Calu3 (cell line): Measurements from ENCODE around the gene EYA4. TPM values are rescaled to one million over a fixed set of nuclear protein-coding genes. Genes with fewer than 3 reads are reported as not detected.
A peak's percentile ranks its signal among the peaks of the same experiment; 100 is the strongest.

Experiments used
- BruUV-seq: library from RNA; stranded (reverse); fragments of 400-500 nt; replicated peaks from 2 replicates; lab custom pipeline; 2021; lab: Mats Ljungman, UMichigan
- CTCF ChIA-PET: fragments of 300-600 bp; sonication (Branson Sonifier 250); formaldehyde crosslinking; loops from one replicate; lab custom pipeline; 2022; ENCODE audit warnings: antibody characterized with exemption; lab: Charles Lee
- DNase-seq: peaks from one replicate; pipeline ENCODE4 v3.0.0; 2022
- H3K27ac Mint-ChIP-seq: one replicate; pipeline ENCODE4 v1.8.0; 2022; ENCODE audit warnings: mixed read lengths; ENCODE audit not compliant: unreplicated experiment
- H3K27me3 Mint-ChIP-seq: one replicate; pipeline ENCODE4 v1.8.0; 2022; ENCODE audit warnings: mixed read lengths; ENCODE audit not compliant: unreplicated experiment
- H3K36me3 Mint-ChIP-seq: one replicate; pipeline ENCODE4 v1.8.0; 2022; ENCODE audit warnings: mild to moderate bottlenecking, moderate library complexity, mixed read lengths; ENCODE audit not compliant: insufficient read depth, unreplicated experiment
- H3K4me1 Mint-ChIP-seq: one replicate; pipeline ENCODE4 v1.8.0; 2022; ENCODE audit warnings: mild to moderate bottlenecking, low read depth, mixed read lengths; ENCODE audit not compliant: unreplicated experiment
- H3K4me3 Mint-ChIP-seq: one replicate; pipeline ENCODE4 v1.8.0; 2022; ENCODE audit warnings: mild to moderate bottlenecking, low read depth, moderate library complexity, mixed read lengths; ENCODE audit not compliant: unreplicated experiment
- H3K9me3 Mint-ChIP-seq: one replicate; pipeline ENCODE4 v1.8.0; 2022; ENCODE audit warnings: low read depth, mixed read lengths; ENCODE audit not compliant: unreplicated experiment
- intact Hi-C: fragments of 100-400 bp; cut with micrococcal nuclease; formaldehyde crosslinking; loops from one replicate; pipeline ENCODE4 v1.10.0; 2022; ENCODE audit not compliant: unreplicated experiment
- total RNA-seq: library from RNA; stranded (reverse); gene quantifications from 2 replicates; pipeline ENCODE4 v1.2.3, GENCODE V29; 2022
- TF ChIP-seq, protein P1 (sequence below): fragments of 200-600 bp; IDR thresholded peaks from one replicate; pipeline ENCODE4 v1.8.0; 2022; ENCODE audit warnings: antibody characterized with exemption; ENCODE audit not compliant: unreplicated experiment

The EYA4 gene
- total RNA-seq, 1 experiment from 2014 or later = 55.1 TPM

DNA sequence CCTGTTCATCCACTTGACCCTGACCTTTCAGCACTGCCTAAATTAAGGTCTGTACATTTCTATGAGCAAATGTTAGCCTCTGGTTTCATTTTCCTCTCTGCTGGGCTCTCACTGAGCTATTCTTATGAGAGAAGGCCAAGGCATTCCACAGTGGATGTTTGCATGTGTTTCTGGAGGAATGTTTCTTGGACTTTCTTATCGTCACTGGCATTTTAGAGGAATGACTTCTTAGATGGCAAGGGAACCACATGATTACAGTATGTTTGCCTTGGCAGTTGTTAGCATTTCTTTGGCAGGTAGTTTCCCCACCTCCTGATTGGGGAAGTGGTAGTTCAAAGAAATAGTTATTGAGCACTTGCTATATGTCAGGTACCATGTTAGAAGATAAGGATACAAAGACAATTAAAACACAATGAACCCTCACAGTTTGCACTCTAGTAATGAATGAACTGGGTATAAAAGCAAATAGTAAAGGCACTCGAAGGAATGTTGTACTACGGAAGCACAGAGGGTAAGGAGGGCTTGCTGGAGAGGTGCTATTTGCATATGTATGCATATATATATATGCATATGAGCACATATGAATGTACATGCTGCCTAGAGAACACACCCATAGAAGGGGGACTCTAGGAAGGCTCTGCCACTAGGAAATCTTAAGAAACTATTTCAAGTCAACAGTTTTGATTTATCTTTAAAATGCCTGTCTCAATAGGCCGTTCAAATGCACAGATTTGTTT lies 307.4 kb downstream of the EYA4 start:
- BruUV-seq = no TSS peak
- H3K27me3 Mint-ChIP-seq = no peaks in the 10 kb centered on the region
- peaks cover 51% of the 10 kb centered on the region for H3K4me1 Mint-ChIP-seq
- no peak overlapping the region for H3K4me3 Mint-ChIP-seq
- TF ChIP-seq, protein P1, sequence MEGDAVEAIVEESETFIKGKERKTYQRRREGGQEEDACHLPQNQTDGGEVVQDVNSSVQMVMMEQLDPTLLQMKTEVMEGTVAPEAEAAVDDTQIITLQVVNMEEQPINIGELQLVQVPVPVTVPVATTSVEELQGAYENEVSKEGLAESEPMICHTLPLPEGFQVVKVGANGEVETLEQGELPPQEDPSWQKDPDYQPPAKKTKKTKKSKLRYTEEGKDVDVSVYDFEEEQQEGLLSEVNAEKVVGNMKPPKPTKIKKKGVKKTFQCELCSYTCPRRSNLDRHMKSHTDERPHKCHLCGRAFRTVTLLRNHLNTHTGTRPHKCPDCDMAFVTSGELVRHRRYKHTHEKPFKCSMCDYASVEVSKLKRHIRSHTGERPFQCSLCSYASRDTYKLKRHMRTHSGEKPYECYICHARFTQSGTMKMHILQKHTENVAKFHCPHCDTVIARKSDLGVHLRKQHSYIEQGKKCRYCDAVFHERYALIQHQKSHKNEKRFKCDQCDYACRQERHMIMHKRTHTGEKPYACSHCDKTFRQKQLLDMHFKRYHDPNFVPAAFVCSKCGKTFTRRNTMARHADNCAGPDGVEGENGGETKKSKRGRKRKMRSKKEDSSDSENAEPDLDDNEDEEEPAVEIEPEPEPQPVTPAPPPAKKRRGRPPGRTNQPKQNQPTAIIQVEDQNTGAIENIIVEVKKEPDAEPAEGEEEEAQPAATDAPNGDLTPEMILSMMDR = no peak
- intact Hi-C loops = loop anchor here (1.0 kb wide), 1 partner anchor 38 kb away; no protein-coding TSS in a partner anchor
- DNase-seq = peak; percentile 56
- no peaks in the 10 kb centered on the region for H3K36me3 Mint-ChIP-seq
- peak overlapping the region; percentile 0 for H3K27ac Mint-ChIP-seq
- CTCF ChIA-PET = interaction anchor here (1.0 kb wide), 1 partner anchor 587 kb away, joined by 3 read pairs; no protein-coding TSS in a partner anchor
- H3K9me3 Mint-ChIP-seq = peaks cover 11% of the 10 kb centered on the region

DNA sequence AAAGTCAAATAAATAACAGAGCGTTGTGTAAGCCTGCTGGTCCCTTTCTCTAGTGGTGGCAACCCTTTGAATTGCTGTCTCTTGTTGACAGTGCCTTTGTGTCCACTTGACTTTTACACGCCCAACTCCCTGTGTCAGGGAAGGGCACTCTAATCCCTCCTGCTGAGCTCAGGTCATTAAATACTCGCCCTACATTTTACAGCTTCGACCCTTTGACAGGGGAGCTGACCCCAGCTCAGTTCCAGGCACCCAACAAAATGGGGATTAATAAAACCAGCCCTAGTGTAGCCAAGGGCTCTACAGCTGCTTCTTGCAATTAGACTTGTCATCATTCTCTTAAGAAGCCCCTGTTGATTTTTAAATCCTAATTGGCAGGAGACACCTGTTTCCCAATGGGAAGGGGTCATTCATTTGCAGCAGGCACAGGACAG lies 308.2 kb downstream of the EYA4 start:
- no peak for DNase-seq
- BruUV-seq = no TSS peak
- H3K4me3 Mint-ChIP-seq = no peak overlapping the region
- intact Hi-C loops = no loop called here
- H3K36me3 Mint-ChIP-seq = no peaks in the 10 kb centered on the region
- H3K27me3 Mint-ChIP-seq = no peaks in the 10 kb centered on the region
- CTCF ChIA-PET = no interaction called here
- H3K4me1 Mint-ChIP-seq = peaks cover 51% of the 10 kb centered on the region
- TF ChIP-seq, protein P1 = no peak
- H3K9me3 Mint-ChIP-seq = peaks cover 11% of the 10 kb centered on the region
- peak overlapping the region; percentile 0 for H3K27ac Mint-ChIP-seq

DNA sequence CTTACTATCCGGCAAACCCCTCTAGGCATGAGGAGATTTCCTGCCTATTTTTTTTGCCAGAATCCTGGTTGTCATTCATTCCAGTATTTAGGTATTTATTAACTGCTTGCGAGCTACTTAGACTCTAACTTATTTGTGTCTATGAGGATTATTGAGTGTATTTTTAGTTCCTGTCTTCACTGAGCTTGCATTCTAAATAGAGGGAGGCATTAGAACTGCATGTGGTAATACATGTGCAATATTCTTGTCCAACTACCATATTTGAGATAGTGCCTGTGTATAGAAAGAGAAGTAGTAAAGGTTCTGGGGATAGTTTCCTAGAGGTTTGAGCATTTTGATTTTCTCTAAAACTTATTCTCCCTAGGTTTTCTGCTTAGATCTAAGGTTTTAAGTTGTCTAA lies 308.9 kb downstream of the EYA4 start:
- CTCF ChIA-PET = no interaction called here
- Mint-ChIP-seq H3K27ac (no peak overlapping the region), H3K4me1 (peaks cover 51% of the 10 kb centered on the region), H3K9me3 (peaks cover 11% of the 10 kb centered on the region), H3K27me3 (no peaks in the 10 kb centered on the region), H3K36me3 (no peaks in the 10 kb centered on the region), H3K4me3 (no peak overlapping the region)
- TF ChIP-seq, protein P1 = no peak
- intact Hi-C loops = loop anchor here (5.0 kb wide), 1 partner anchor 508 kb away; no protein-coding TSS in a partner anchor
- DNase-seq = no peak
- BruUV-seq = no TSS peak

DNA sequence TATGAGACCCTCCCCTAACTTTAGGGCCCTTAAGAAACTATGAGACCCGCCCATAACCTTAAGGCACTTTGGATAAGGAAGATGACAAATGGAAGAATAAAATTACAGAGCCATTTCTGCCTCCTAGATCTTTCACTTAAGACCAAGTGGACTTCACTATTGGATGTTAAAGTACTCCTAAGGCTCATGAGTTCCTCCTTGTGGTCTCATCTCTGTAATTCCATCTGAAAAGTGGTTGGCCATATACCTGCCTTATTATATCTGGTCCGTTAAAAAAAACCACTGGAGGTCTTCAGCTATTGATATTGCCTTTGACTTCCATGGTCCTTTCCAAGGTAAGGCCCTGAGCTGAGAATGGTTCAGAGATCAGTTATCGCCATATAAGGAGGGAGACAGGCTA lies 310.3 kb downstream of the EYA4 start:
- H3K27ac Mint-ChIP-seq = no peak overlapping the region

More for the DNA sequence above, 310.3 kb downstream of the EYA4 start:
- intact Hi-C loops = loop anchor here (5.0 kb wide), 1 partner anchor 509 kb away; no protein-coding TSS in a partner anchor
- CTCF ChIA-PET = interaction anchor here (0.7 to 1.9 kb wide), 9 partner anchors 8 to 721 kb away, joined by 3 to 9 read pairs (median 4); no protein-coding TSS in a partner anchor
- TF ChIP-seq, protein P1 = no peak
- Mint-ChIP-seq H3K4me3 (no peak overlapping the region), H3K9me3 (peaks cover 11% of the 10 kb centered on the region), H3K27me3 (no peaks in the 10 kb centered on the region), H3K4me1 (peaks cover 51% of the 10 kb centered on the region), H3K36me3 (no peaks in the 10 kb centered on the region)
- no TSS peak for BruUV-seq
- DNase-seq = no peak
